RKO (cell line): ENCODE results near the gene INCENP.
"Not testable (repeated sequence)": the region's sequence is repeated elsewhere in the genome, so short reads cannot be mapped to it uniquely, and the experiment has no call there.

Source experiments
- DNase-seq: peaks from one replicate; pipeline ENCODE4 v3.0.0-alpha.2; 2016; ENCODE audit warnings: low spot score

The INCENP gene

GRCh38 chr11:62123669-62124185, at the start of gene INCENP:
INCENP (plus strand) TSS chr11:62124011; CDS start chr11:62128162, 4,151 bp downstream.
- peak; percentile 99 for DNase-seq

GRCh38 chr11:62075438-62075837, 48.4 kb upstream of the INCENP start:
- no peak for DNase-seq

GRCh38 chr11:62077132-62077531, 46.7 kb upstream of the INCENP start:
- DNase-seq: no peak

GRCh38 chr11:62081378-62082291, 42.2 kb upstream of the INCENP start:
- DNase-seq: peak; percentile 85

GRCh38 chr11:62082292-62082657, 41.5 kb upstream of the INCENP start:
- no peak for DNase-seq

GRCh38 chr11:62084801-62085200, 39.0 kb upstream of the INCENP start:
- DNase-seq: not testable (repeated sequence)

GRCh38 chr11:62087694-62088093, 36.1 kb upstream of the INCENP start:
- no peak for DNase-seq

- no peak for DNase-seq
Measured at GRCh38 chr11:62088331-62088933, 35.4 kb upstream of the INCENP start.

GRCh38 chr11:62103141-62103540, 20.7 kb upstream of the INCENP start:
- DNase-seq: no peak

GRCh38 chr11:62103986-62104385, 19.8 kb upstream of the INCENP start:
- no peak for DNase-seq

- DNase-seq: no peak
Measured at GRCh38 chr11:62104816-62105653, 18.8 kb upstream of the INCENP start.

GRCh38 chr11:62105667-62106191, 18.1 kb upstream of the INCENP start:
- no peak for DNase-seq

GRCh38 chr11:62108017-62108750, 15.6 kb upstream of the INCENP start:
- DNase-seq: peak; percentile 73

- DNase-seq: no peak
Measured at GRCh38 chr11:62108971-62109404, 14.8 kb upstream of the INCENP start.

GRCh38 chr11:62115085-62115694, 8.6 kb upstream of the INCENP start:
- no peak for DNase-seq

GRCh38 chr11:62116451-62116850, 7.4 kb upstream of the INCENP start:
- DNase-seq: peak; percentile 44

GRCh38 chr11:62119569-62119968, 4.2 kb upstream of the INCENP start:
- no peak for DNase-seq

- no peak for DNase-seq
Measured at GRCh38 chr11:62120001-62120400, 3.8 kb upstream of the INCENP start.

GRCh38 chr11:62120431-62120830, 3.4 kb upstream of the INCENP start:
- DNase-seq: no peak

GRCh38 chr11:62122076-62122475, 1.7 kb upstream of the INCENP start:
- DNase-seq: no peak
